ENCODE results near the gene ATP6AP1. TPM values are rescaled to one million over a fixed set of nuclear protein-coding genes. Genes with fewer than 3 reads are reported as not detected.

The ATP6AP1 gene
- total and polyA plus RNA-seq, 2 donors from 2014 or later: 121 to 205 TPM

DNA sequence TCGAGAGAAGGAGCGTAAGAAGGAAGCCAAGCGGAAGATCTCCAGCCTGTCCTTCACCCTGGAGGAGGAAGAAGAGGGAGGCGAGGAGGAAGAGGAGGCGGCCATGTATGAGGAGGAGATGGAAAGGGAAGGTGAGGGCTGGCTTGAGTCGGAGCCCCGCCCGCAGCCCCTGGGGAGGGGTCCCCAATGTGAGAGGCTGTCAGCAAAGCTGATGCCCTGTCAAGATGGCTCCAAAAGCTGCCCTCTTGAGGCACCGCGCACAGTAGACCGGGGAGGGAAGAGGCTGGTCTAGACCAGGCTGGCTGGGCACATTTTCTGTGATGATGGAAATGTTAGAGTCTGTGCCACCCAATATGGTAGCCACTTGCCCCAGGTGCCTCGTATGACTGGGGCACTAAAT, 18.0 kb downstream of the ATP6AP1 start:
- no peak overlapping the region for H3K27ac ChIP-seq (ENCODE audit: low read depth in 2 of 2, low read length in 2 of 2)
- TF ChIP-seq, protein P1, sequence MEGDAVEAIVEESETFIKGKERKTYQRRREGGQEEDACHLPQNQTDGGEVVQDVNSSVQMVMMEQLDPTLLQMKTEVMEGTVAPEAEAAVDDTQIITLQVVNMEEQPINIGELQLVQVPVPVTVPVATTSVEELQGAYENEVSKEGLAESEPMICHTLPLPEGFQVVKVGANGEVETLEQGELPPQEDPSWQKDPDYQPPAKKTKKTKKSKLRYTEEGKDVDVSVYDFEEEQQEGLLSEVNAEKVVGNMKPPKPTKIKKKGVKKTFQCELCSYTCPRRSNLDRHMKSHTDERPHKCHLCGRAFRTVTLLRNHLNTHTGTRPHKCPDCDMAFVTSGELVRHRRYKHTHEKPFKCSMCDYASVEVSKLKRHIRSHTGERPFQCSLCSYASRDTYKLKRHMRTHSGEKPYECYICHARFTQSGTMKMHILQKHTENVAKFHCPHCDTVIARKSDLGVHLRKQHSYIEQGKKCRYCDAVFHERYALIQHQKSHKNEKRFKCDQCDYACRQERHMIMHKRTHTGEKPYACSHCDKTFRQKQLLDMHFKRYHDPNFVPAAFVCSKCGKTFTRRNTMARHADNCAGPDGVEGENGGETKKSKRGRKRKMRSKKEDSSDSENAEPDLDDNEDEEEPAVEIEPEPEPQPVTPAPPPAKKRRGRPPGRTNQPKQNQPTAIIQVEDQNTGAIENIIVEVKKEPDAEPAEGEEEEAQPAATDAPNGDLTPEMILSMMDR (IDR thresholded peaks at IDR 0.05; ENCODE audit: borderline replicate concordance, extremely low read depth, insufficient read depth): no peak
- H3K9me3 ChIP-seq (ENCODE audit: control insufficient read depth in 2 of 3, insufficient read depth in 1 of 3, low read length in 3 of 3): no peaks in the 10 kb centered on the region
- intact Hi-C loops (cut with DNase I): no loop called here
- FAIRE-seq (no peak), DNase-seq (peak in 1 of 5 donors; percentile 55)
- peaks cover 0 to 10% (median 0%) of the 10 kb centered on the region in 3 donors for H3K4me1 ChIP-seq (ENCODE audit: control insufficient read depth in 2 of 3, insufficient read depth in 2 of 3, low read depth in 1 of 3, low read length in 3 of 3)
- H3K27me3 ChIP-seq (ENCODE audit: control insufficient read depth, insufficient read depth, low read length): no peaks in the 10 kb centered on the region
- no peak overlapping the region for H3K9ac ChIP-seq (ENCODE audit: low read length in 3 of 3)
- peaks cover 0 to 11% (median 6%) of the 10 kb centered on the region in 3 donors for H3K36me3 ChIP-seq (ENCODE audit: control insufficient read depth in 2 of 3, insufficient read depth in 3 of 3, low read length in 3 of 3)
- no peak overlapping the region for H3K4me3 ChIP-seq (ENCODE audit: low read length in 3 of 3)

DNA sequence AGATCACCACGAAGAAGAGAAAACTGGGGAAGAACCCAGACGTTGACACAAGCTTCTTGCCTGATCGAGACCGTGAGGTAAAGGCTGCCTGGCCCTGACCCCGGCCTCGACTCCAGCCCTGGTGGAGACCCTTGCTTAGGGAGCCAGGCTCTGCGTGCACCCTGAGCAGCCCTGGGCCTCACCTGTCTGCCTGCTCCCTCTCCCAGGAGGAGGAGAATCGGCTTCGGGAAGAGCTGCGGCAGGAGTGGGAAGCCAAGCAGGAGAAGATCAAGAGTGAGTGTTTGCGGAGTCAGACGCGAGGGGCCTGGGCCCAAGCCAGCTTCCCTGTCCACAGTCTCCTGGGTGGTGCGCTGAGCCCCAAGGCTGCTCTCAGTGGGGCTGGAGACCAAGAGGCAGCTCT, 20.0 kb downstream of the ATP6AP1 start:
- H3K4me1 ChIP-seq (ENCODE audit: control insufficient read depth in 2 of 3, insufficient read depth in 2 of 3, low read depth in 1 of 3, low read length in 3 of 3): peaks cover 0 to 8% (median 0%) of the 10 kb centered on the region in 3 donors
- peaks cover 0 to 7% (median 5%) of the 10 kb centered on the region in 3 donors for H3K36me3 ChIP-seq (ENCODE audit: control insufficient read depth in 2 of 3, insufficient read depth in 3 of 3, low read length in 3 of 3)
- DNase-seq (peak in 1 of 5 donors; percentile 52), FAIRE-seq (no peak)
- no peaks in the 10 kb centered on the region for H3K9me3 ChIP-seq (ENCODE audit: control insufficient read depth in 2 of 3, insufficient read depth in 1 of 3, low read length in 3 of 3)
- no peak overlapping the region for H3K4me3 ChIP-seq (ENCODE audit: low read length in 3 of 3)
- no peak overlapping the region for H3K27ac ChIP-seq (ENCODE audit: low read depth in 2 of 2, low read length in 2 of 2)
- no peaks in the 10 kb centered on the region for H3K27me3 ChIP-seq (ENCODE audit: control insufficient read depth, insufficient read depth, low read length)
- TF ChIP-seq, protein P1 (IDR thresholded peaks at IDR 0.05; ENCODE audit: borderline replicate concordance, extremely low read depth, insufficient read depth): no peak
- intact Hi-C loops (cut with DNase I): no loop called here
- H3K9ac ChIP-seq (ENCODE audit: low read length in 3 of 3): no peak overlapping the region

DNA sequence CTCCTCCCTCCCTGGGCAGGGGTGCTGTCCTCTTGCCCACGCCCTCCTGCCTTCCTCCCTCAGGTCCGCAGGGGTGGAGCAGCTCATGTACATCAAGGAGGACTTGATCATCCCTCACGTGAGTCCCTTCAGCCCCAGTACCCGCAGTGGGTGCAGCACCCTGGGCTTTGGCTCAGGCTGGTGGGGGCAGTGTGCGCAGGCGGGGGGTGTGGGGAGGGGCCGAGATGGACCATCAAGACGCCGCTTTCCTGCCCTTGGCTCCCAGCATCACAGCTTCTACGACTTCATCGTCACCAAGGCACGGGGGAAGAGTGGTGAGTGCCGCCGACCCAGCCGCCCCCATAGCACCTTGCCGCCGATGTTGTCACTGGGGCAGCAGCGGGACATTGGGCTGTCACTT, 21.1 kb downstream of the ATP6AP1 start:
- TF ChIP-seq, protein P1 (IDR thresholded peaks at IDR 0.05; ENCODE audit: borderline replicate concordance, extremely low read depth, insufficient read depth): no peak
- H3K27ac ChIP-seq (ENCODE audit: low read depth in 2 of 2, low read length in 2 of 2): no peak overlapping the region
- intact Hi-C loops (cut with DNase I): no loop called here
- DNase-seq: peak in 1 of 5 donors; percentile 60
- no peak for FAIRE-seq
- H3K36me3 ChIP-seq (ENCODE audit: control insufficient read depth in 2 of 3, insufficient read depth in 3 of 3, low read length in 3 of 3): peaks cover 0 to 7% (median 5%) of the 10 kb centered on the region in 3 donors
- H3K4me1 ChIP-seq (ENCODE audit: control insufficient read depth in 2 of 3, insufficient read depth in 2 of 3, low read depth in 1 of 3, low read length in 3 of 3): peaks cover 0 to 7% (median 0%) of the 10 kb centered on the region in 3 donors
- no peaks in the 10 kb centered on the region for H3K9me3 ChIP-seq (ENCODE audit: control insufficient read depth in 2 of 3, insufficient read depth in 1 of 3, low read length in 3 of 3)
- H3K27me3 ChIP-seq (ENCODE audit: control insufficient read depth, insufficient read depth, low read length): no peaks in the 10 kb centered on the region
- no peak overlapping the region for H3K9ac ChIP-seq (ENCODE audit: low read length in 3 of 3)
- H3K4me3 ChIP-seq (ENCODE audit: low read length in 3 of 3): no peak overlapping the region

DNA sequence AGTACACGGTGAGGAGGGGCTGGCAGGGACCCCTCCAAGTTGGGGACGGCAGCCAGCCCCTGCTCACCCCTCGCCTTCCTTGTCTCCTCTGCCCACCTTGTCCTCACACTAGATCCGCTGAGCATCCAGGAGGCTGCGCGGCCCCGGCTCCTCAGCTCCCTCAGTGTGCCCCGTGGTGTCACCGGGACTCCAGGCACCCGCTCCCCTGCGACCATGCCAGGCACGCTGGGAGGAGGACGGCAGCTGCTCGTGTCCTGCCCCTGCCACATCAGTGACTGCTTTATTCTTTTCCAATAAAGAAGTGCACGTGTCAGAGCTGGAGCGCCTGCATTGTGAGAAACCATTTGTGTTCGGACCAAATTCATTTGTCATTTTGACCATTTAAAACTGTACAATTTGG, 21.8 kb downstream of the ATP6AP1 start:
- H3K4me3 ChIP-seq (ENCODE audit: low read length in 3 of 3): no peak overlapping the region
- DNase-seq (peak in 1 of 5 donors; percentile 48), FAIRE-seq (no peak)
- H3K27ac ChIP-seq (ENCODE audit: low read depth in 2 of 2, low read length in 2 of 2): no peak overlapping the region
- TF ChIP-seq, protein P1 (IDR thresholded peaks at IDR 0.05; ENCODE audit: borderline replicate concordance, extremely low read depth, insufficient read depth): no peak
- no peak overlapping the region for H3K9ac ChIP-seq (ENCODE audit: low read length in 3 of 3)
- H3K4me1 ChIP-seq (ENCODE audit: control insufficient read depth in 2 of 3, insufficient read depth in 2 of 3, low read depth in 1 of 3, low read length in 3 of 3): peaks cover 0 to 1% (median 0%) of the 10 kb centered on the region in 3 donors
- H3K9me3 ChIP-seq (ENCODE audit: control insufficient read depth in 2 of 3, insufficient read depth in 1 of 3, low read length in 3 of 3): no peaks in the 10 kb centered on the region
- intact Hi-C loops (cut with DNase I): no loop called here
- H3K27me3 ChIP-seq (ENCODE audit: control insufficient read depth, insufficient read depth, low read length): no peaks in the 10 kb centered on the region
- peaks cover 0 to 7% (median 5%) of the 10 kb centered on the region in 3 donors for H3K36me3 ChIP-seq (ENCODE audit: control insufficient read depth in 2 of 3, insufficient read depth in 3 of 3, low read length in 3 of 3)
